Measurements from ENCODE around the gene EFCAB5. TPM values are rescaled to one million over a fixed set of nuclear protein-coding genes. Genes with fewer than 3 reads are reported as not detected.
"Not testable (repeated sequence)": the region's sequence is repeated elsewhere in the genome, so short reads cannot be mapped to it uniquely, and the experiment has no call there.

The EFCAB5 gene
- total RNA-seq, 1 donor: 0.36 TPM

DNA sequence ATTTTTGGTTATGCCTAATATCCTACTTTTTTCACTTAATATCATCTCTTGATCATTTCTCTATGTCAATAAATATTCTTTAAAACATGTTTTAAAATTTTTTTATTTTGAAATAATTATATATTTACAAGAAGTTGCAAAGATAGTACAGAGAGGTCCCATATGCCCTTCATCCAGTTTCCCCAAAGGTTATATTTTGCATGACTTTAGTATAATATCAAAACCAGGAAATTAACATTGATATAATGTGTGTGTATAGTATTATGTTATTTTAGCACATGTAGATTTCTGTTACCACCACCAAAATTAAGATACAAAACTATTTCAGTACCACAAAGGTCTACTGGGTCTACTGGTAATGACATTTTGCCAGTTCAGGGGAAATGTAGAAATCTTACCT, 60.7 kb downstream of the EFCAB5 start:
- no peak for DNase-seq (ENCODE audit: low read depth)
- TF ChIP-seq, protein P1, sequence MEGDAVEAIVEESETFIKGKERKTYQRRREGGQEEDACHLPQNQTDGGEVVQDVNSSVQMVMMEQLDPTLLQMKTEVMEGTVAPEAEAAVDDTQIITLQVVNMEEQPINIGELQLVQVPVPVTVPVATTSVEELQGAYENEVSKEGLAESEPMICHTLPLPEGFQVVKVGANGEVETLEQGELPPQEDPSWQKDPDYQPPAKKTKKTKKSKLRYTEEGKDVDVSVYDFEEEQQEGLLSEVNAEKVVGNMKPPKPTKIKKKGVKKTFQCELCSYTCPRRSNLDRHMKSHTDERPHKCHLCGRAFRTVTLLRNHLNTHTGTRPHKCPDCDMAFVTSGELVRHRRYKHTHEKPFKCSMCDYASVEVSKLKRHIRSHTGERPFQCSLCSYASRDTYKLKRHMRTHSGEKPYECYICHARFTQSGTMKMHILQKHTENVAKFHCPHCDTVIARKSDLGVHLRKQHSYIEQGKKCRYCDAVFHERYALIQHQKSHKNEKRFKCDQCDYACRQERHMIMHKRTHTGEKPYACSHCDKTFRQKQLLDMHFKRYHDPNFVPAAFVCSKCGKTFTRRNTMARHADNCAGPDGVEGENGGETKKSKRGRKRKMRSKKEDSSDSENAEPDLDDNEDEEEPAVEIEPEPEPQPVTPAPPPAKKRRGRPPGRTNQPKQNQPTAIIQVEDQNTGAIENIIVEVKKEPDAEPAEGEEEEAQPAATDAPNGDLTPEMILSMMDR (IDR thresholded peaks at IDR 0.05; ENCODE audit: insufficient read depth, low read length): no peak
- no peak overlapping the region for H3K4me3 ChIP-seq (ENCODE audit: low read depth, low read length)

DNA sequence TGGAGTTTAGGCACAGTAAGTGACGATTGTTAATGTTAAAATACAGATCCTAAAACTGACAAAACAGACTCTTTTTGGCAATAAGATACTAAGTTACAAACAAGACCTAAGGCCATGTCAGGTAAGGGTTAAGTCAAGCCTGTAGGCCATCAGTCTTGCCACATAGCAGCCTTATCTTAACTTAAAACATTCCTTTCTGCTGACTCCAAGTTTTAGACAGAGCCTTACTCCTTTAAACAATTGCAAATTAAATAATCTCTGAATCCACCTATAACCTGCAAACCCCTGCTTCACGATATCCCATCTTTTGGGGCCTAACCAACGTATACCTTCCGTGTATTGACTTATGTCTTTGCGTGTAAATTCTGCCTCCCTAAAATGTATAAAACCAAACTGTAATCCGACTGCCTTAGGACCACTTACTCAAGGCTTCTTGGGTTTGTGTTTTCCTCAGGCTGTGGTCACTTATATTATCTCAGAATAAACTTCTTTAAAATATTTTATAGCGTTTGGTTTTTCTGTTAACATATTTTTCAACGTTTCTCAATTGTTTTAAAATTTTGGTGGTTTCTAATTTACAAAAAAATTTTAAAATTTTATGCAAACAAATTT, 64.4 kb downstream of the EFCAB5 start:
- peak; percentile 72 for DNase-seq (ENCODE audit: low read depth)
- TF ChIP-seq, protein P1 (IDR thresholded peaks at IDR 0.05; ENCODE audit: insufficient read depth, low read length): no peak
- no peak overlapping the region for H3K4me3 ChIP-seq (ENCODE audit: low read depth, low read length)

DNA sequence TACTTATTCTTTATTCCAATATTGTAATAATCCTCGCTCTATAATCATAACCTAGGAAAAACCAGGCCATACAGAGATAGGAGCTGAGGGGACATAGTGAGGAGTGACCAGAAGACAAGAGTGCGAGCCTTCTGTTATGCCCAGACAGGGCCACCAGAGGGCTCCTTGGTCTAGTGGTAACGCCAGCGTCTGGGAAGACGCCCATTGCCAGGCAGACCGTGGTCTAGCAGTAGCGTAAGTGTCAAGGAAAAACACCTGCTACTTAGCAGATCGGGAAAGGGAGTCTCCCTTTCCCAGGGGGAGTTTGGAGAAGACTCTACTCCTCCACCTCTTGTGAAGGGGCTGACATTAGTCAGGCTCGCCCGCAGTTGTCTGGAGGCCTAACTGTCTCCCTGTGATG, 70.5 kb downstream of the EFCAB5 start:
- not testable (repeated sequence) for H3K4me3 ChIP-seq (ENCODE audit: low read depth, low read length); DNase-seq (ENCODE audit: low read depth)

DNA sequence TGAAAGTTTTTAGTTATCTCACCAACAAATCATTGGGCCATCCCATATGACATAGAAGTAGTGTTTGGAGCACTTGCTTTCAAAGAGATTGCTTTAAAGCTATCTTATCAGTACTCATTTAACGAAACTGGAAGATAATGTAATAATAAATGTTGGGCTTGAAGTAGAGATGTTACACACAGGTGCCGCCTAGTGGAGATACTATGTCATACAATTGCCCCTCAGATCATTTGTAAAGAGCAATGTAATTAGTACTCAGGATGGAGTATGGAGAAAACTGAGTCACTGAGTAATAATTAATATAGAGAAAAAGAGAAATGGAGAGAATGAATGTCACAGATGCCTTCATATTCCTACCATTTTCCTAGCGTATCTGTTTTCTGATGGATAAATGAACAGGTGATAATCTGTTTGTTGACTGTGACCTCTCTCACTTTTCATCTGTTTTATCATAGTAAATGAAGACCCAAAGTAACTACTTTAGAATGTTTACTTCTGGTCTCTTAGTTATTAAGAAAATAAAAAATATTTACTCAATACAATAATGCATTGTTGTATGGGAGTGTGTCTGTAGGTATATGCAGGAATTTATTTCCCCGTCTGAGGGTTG, 80.4 kb downstream of the EFCAB5 start:
- peak; percentile 71 for DNase-seq (ENCODE audit: low read depth)
- TF ChIP-seq, protein P1 (IDR thresholded peaks at IDR 0.05; ENCODE audit: insufficient read depth, low read length): peak; percentile 81
- H3K4me3 ChIP-seq (ENCODE audit: low read depth, low read length): no peak overlapping the region

DNA sequence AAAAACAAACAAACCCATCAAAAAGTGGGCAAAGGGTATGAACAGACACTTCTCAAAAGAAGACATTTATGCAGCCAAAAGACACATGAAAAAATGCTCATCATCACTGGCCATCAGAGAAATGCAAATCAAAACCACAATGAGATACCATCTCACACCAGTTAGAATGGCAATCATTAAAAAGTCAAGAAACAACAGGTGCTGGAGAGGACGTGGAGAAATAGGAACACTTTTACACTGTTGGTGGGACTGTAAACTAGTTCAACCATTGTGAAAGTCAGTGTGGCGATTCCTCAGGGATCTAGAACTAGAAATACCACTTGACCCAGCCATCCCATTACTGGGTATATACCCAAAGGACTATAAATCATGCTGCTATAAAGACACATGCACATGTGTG, 83.9 kb downstream of the EFCAB5 start:
- not testable (repeated sequence) for H3K4me3 ChIP-seq (ENCODE audit: low read depth, low read length); DNase-seq (ENCODE audit: low read depth)

DNA sequence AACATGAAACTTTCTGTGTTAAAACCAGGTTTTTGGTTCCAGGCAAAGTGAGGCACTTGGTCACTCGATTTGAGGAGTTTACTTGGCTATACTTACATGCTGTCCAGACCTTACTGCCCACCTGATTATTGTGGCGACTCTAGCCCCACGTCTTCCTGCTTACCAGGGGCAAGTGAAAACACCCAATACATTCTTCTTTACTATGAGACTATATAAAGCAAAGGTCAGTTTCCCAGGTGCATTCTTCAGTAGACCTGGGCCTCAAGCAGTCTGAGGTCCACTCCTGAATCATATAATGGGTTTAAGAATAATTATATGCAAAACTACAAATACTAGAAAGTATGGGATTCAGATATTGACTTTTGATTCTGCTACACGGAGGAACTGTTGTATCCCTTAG, 86.2 kb downstream of the EFCAB5 start:
- H3K4me3 ChIP-seq (ENCODE audit: low read depth, low read length): no peak overlapping the region
- TF ChIP-seq, protein P1 (IDR thresholded peaks at IDR 0.05; ENCODE audit: insufficient read depth, low read length): no peak
- DNase-seq (ENCODE audit: low read depth): no peak

DNA sequence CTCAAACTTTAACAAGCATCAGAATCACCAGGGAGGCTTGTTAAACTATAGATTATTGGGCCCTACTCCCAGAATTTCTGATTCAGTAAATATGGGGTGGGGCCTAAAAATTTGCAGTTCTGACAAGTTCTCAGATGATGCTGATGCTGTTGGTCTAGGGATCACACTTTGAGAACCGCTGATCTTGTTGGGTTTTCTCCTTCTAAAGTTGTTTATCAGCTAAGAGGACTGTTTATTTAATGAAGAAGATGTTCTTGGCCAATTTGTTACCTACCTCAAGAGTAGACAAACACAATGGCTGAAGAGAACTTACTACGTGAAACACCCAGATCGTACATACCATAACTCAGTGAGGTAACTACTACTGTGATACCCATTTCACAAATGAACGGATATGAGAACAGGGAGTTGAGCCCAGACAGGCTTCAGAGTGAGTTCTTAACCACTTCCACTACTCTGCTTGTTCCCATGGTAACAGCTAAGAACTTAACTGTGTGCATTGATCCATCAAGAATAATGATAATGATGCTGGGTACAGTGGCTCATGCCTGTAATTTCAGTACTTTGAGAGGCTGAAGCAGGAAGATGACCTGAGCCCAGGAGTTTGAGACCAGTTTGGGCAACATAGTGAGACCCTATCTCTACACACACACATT, 89.9 kb downstream of the EFCAB5 start:
- TF ChIP-seq, protein P1 (IDR thresholded peaks at IDR 0.05; ENCODE audit: insufficient read depth, low read length): no peak
- no peak for DNase-seq (ENCODE audit: low read depth)
- no peak overlapping the region for H3K4me3 ChIP-seq (ENCODE audit: low read depth, low read length)

Measured in fibroblast of the aortic adventitia (primary cell).